OCI-LY1 (cell line): ENCODE measurements around the gene MBNL2.

Experiments
- CTCF ChIP-seq: fragments of 200-600 bp; sonication (generic), shearing (Covaris generic); IDR thresholded peaks from 2 replicates; pipeline ENCODE4 v1.5.1; 2017; ENCODE audit warnings: mild to moderate bottlenecking, antibody characterized with exemption, low read length, moderate library complexity, mixed read lengths
- EZH2 ChIP-seq: fragments of 200-600 bp; sonication (generic), shearing (Covaris generic); IDR thresholded peaks from 2 replicates; pipeline ENCODE4 v1.8.0; 2017; ENCODE audit warnings: borderline replicate concordance, mixed run types, mild to moderate bottlenecking, antibody characterized with exemption, low read length, moderate library complexity, mixed read lengths

DNA sequence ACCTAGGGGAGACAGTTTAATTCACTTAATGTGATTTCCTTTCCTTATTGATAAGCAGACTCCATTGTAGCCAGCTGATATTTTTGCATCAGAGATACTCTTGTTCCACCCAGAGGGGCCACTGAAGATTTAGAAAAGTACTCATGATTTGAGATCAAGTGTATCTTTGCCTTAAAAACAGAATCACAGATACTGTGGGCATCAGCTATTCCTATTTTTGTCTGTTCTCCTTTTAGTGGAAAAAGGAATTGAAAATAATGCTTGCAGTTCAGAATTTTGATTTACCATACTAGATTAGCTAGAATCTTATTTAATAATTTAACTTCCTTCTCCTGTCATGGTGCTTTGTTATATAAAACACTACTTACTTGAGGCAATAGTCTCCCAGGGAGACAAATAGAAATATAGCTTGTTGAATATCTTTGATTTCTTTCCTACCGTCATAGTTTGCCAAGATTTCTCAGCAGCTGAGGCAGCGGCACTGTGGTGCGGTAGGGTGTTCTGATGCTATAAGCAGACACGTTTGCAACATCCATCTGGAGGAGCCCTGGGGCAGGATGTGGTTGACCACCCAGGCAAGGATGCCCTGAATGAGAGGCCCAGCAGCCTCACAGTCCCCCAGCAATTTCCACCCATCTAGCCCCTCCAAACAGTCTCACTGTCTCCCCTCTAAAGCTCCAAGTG is 164.8 kb downstream of the MBNL2 start:
- no peak for TF ChIP-seq CTCF
- TF ChIP-seq EZH2: no peak
